K562 (cell line): ENCODE results near the gene NAA80. TPM values are rescaled to one million over a fixed set of nuclear protein-coding genes. Genes with fewer than 3 reads are reported as not detected.

Experiments used
- ATF1 ChIP-seq, 2 experiments: fragments of 450-650 bp in 1 of 2; IDR thresholded peaks; 2 replicates each; pipeline ENCODE4 v1.6.1; 2016; ENCODE audit warnings: missing compliant biosample characterization in 1 of 2, missing genetic modification characterization in 1 of 2
- CBX5 ChIP-seq: IDR thresholded peaks from 2 replicates; pipeline ENCODE4 v1.6.1; 2014; ENCODE audit warnings: low read depth, borderline replicate concordance
- CHD1 ChIP-seq: fragments of 200-600 bp; sonication (generic); IDR thresholded peaks from one replicate; pipeline ENCODE4 v1.6.1; 2012; ENCODE audit warnings: mild to moderate bottlenecking, moderate library complexity, low read length, inconsistent platforms
- EGR1 ChIP-seq: fragments of 450-650 bp; conservative IDR thresholded peaks from 2 replicates; pipeline ENCODE4 v1.6.1; 2017; ENCODE audit warnings: mild to moderate bottlenecking
- HDAC8 ChIP-seq: fragments of 450-650 bp; IDR thresholded peaks from 2 replicates; pipeline ENCODE4 v1.6.1; 2016; ENCODE audit warnings: mild to moderate bottlenecking, missing genetic modification characterization, moderate library complexity, missing compliant biosample characterization
- KDM1A ChIP-seq, 2 experiments: fragments of 450-650 bp; IDR thresholded peaks; 2 replicates each; pipeline ENCODE4 v1.6.1; 2016; ENCODE audit warnings: mild to moderate bottlenecking in 2 of 2
- KDM4B ChIP-seq, 2 experiments: fragments of 450-650 bp in 1 of 2; sonication (generic) in 1 of 2; IDR thresholded peaks; 2 replicates each; pipeline ENCODE4 v1.6.1; 2016 to 2017; ENCODE audit warnings: borderline replicate concordance in 2 of 2, antibody characterized with exemption in 1 of 2, low read depth in 1 of 2, mild to moderate bottlenecking in 1 of 2
- KHSRP ChIP-seq: fragments of 450-650 bp; IDR thresholded peaks from 2 replicates; pipeline ENCODE4 v1.6.1; 2017
- L3MBTL2 ChIP-seq: fragments of 450-650 bp; IDR thresholded peaks from 2 replicates; pipeline ENCODE4 v1.6.1; 2016; ENCODE audit warnings: mild to moderate bottlenecking, moderate library complexity
- MCM7 ChIP-seq, 2 experiments: fragments of 450-650 bp; IDR thresholded peaks; 2 replicates each; pipeline ENCODE4 v1.6.1; 2016 to 2018
- NFE2 ChIP-seq: IDR thresholded peaks from 2 replicates; pipeline ENCODE4 v1.6.1; 2014; ENCODE audit warnings: antibody characterized with exemption, low read depth
- NUFIP1 ChIP-seq: fragments of 450-650 bp; IDR thresholded peaks from 2 replicates; pipeline ENCODE4 v1.6.1; 2018; ENCODE audit not compliant: partially characterized antibody
- POLR3G ChIP-seq: IDR thresholded peaks from 2 replicates; pipeline ENCODE4 v1.6.1; 2011; ENCODE audit not compliant: insufficient read length, insufficient replicate concordance; ENCODE audit errors: extremely low read depth
- RAD21 ChIP-seq, 2 experiments: fragments of 250-450 bp in 1 of 2; fragments of 450-650 bp in 1 of 2; sonication (Bioruptor Pico) in 1 of 2; formaldehyde crosslinking in 1 of 2; IDR thresholded peaks in 1 of 2; conservative IDR thresholded peaks in 1 of 2; 2 replicates each; pipeline versions ENCODE4 v1.4.0 to v1.8.0; 2020 to 2022; ENCODE audit warnings: mild to moderate bottlenecking in 2 of 2, moderate library complexity in 1 of 2
- RBM15 ChIP-seq: fragments of 200-400 bp; formaldehyde crosslinking; IDR thresholded peaks from 2 replicates; pipeline ENCODE4 v1.6.1; 2018; ENCODE audit warnings: mild to moderate bottlenecking, low read length, moderate library complexity; ENCODE audit not compliant: insufficient read depth
- RBM34 ChIP-seq: fragments of 200-400 bp; formaldehyde crosslinking; IDR thresholded peaks from 2 replicates; pipeline ENCODE4 v1.6.1; 2018; ENCODE audit warnings: low read length, borderline replicate concordance; ENCODE audit not compliant: insufficient read depth
- SAP30 ChIP-seq: fragments of 200-600 bp; sonication (generic); IDR thresholded peaks from 2 replicates; pipeline ENCODE4 v1.6.1; 2012; ENCODE audit warnings: borderline replicate concordance, low read depth, mild to moderate bottlenecking, moderate library complexity, low read length, control low read depth, inconsistent platforms; ENCODE audit not compliant: insufficient read depth, poor library complexity, severe bottlenecking
- TOE1 ChIP-seq, 2 experiments: fragments of 450-650 bp in 1 of 2; sonication (generic) in 1 of 2; formaldehyde crosslinking in 1 of 2; IDR thresholded peaks; 2 replicates each; pipeline versions ENCODE4 v1.7.1 to v1.8.0; 2016 to 2022; ENCODE audit warnings: borderline replicate concordance in 2 of 2, mild to moderate bottlenecking in 2 of 2, antibody characterized with exemption in 1 of 2, inconsistent platforms in 1 of 2, low read depth in 1 of 2, missing genetic modification reagents in 1 of 2, moderate library complexity in 1 of 2
- ZNF174 ChIP-seq: fragments of 250-450 bp; sonication (Bioruptor Pico); IDR thresholded peaks from 2 replicates; pipeline ENCODE4 v1.4.0; 2020; ENCODE audit warnings: mild to moderate bottlenecking
- ZNF584 ChIP-seq: fragments of 200-800 bp; sonication (Bioruptor generic); IDR thresholded peaks from 2 replicates; pipeline ENCODE4 v1.6.1; 2016; ENCODE audit warnings: low read depth, mild to moderate bottlenecking, missing genetic modification characterization, missing compliant biosample characterization
- ZNF766 ChIP-seq: fragments of 200-800 bp; sonication (Bioruptor generic); conservative IDR thresholded peaks from 2 replicates; pipeline ENCODE4 v1.6.1; 2016; ENCODE audit warnings: missing genetic modification characterization, missing compliant biosample characterization
- polyA plus RNA-seq, 8 experiments: library from polyadenylated mRNA; depleted of rRNA in 4 of 8; stranded (reverse) in 5 of 8; unstranded in 3 of 8; fragments of >200 nt; fragmentation: Nextera tagmentation in 2 of 8; fragmentation: Illumina TruSeq in 1 of 8; extraction: Ambion mirVana in 2 of 8; extraction: Trizol in 1 of 8; gene quantifications; 2 replicates each; pipeline versions ENCODE4 v1.2.1 to v1.2.3, GENCODE V29; 2011 to 2014; ENCODE audit warnings: inconsistent platforms in 1 of 8, missing spikeins in 1 of 8
- total RNA-seq, 7 experiments: library from RNA; depleted of rRNA in 6 of 7; stranded (reverse); fragments of >200 nt in 6 of 7; fragmentation: Illumina TruSeq in 2 of 7; extraction: Trizol in 2 of 7; gene quantifications; 2 replicates each; pipeline versions ENCODE4 v1.2.1 to v1.2.3, GENCODE V29; 2011 to 2021; ENCODE audit warnings: low replicate concordance in 1 of 7
- TF ChIP-seq, protein P1 (sequence below): fragments of 250-450 bp; sonication (Bioruptor Pico); IDR thresholded peaks from 2 replicates; pipeline ENCODE4 v1.8.0; 2022; ENCODE audit warnings: inconsistent platforms, mild to moderate bottlenecking, moderate library complexity, borderline replicate concordance
- TF ChIP-seq, protein P2 (sequence below): fragments of 450-650 bp; IDR thresholded peaks from 2 replicates; pipeline ENCODE4 v1.6.1; 2017; ENCODE audit warnings: antibody characterized with exemption, mild to moderate bottlenecking

NAA80 gene
- total and polyA plus RNA-seq, 9 of the 15 experiments (the other 6 are each of a cell fraction or from before 2014, with no cell fraction given) = 0.82 to 24.0 (median 8.6) TPM

DNA sequence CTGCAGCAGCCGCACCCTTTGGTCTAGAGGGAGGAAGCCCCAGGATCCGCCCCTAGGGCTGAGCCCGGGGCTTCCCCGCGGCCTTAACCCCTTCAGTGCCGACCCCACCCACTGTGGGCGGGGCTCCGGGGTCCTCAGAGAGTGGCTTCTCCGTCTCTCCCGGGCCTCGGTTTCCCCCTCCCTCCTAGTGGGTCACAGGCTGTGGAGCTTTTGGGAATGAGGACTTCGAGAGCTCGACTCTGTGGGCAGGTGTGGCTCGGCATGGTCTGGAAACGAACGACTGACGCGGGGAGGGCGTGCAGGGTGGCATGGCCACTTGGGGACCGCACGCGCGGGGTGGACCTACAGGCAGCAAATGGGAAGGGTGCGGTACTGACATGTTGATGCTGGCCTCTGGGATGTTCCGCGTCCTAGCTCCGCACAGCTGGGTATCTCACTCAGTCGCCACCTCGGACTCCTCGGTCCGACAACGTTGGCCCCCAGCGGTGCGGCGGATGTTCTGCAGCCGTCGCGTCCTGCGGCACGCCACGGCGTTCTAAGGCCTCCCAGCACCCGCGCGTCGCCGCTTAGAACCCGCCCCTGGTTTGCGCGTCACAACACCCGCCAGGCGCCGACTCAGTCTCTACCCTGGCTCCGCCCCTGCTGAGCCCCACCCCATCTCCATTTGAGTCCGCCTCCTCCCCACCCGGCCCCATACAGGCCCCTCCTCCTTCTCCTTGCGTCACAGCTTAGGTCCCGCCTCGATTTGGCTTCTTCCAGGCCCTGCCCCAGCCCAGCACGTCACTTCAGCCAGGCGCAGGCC is at the start of gene NAA80, which contains the start of gene HYAL3 (continued):
- TF ChIP-seq TOE1 (IDR thresholded peaks at IDR 0.05; ENCODE audit: borderline replicate concordance) = 0 out of 2 replicates have a peak, but pooled peaks have one; percentile 40
- no peak for TF ChIP-seq TOE1 (CRISPR knock-in tag; IDR thresholded peaks at IDR 0.05; ENCODE audit: borderline replicate concordance, low read depth)
- TF ChIP-seq, protein P1, sequence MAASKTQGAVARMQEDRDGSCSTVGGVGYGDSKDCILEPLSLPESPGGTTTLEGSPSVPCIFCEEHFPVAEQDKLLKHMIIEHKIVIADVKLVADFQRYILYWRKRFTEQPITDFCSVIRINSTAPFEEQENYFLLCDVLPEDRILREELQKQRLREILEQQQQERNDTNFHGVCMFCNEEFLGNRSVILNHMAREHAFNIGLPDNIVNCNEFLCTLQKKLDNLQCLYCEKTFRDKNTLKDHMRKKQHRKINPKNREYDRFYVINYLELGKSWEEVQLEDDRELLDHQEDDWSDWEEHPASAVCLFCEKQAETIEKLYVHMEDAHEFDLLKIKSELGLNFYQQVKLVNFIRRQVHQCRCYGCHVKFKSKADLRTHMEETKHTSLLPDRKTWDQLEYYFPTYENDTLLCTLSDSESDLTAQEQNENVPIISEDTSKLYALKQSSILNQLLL = no peak
- peak; percentile 88 for TF ChIP-seq SAP30
- TF ChIP-seq POLR3G = no peak
- TF ChIP-seq RBM15 = no peak
- TF ChIP-seq NUFIP1 = no peak
- TF ChIP-seq ZNF584 = no peak
- no peak for TF ChIP-seq CHD1
- TF ChIP-seq RAD21 (CRISPR knock-in tag; conservative IDR thresholded peaks at IDR 0.05 in 1 of 2, IDR thresholded peaks at IDR 0.05 in 1 of 2) = no peak
- TF ChIP-seq EGR1 = no peak
- TF ChIP-seq MCM7 (IDR thresholded peaks at IDR 0.05) = no peak
- no peak for TF ChIP-seq NFE2
- no peak for TF ChIP-seq CBX5
- TF ChIP-seq HDAC8 = no peak
- TF ChIP-seq RBM34 = no peak
- TF ChIP-seq ZNF766 (CRISPR knock-in tag) = no peak
- TF ChIP-seq KDM1A (IDR thresholded peaks at IDR 0.05) = no peak
- no peak; a peak in 1 of 4 replicates for TF ChIP-seq KDM4B (IDR thresholded peaks at IDR 0.05; ENCODE audit: borderline replicate concordance in 2 of 2, low read depth in 1 of 2)
- peak; percentile 42; the same call in 1 of the 2 replicates for TF ChIP-seq L3MBTL2
- TF ChIP-seq, protein P2, sequence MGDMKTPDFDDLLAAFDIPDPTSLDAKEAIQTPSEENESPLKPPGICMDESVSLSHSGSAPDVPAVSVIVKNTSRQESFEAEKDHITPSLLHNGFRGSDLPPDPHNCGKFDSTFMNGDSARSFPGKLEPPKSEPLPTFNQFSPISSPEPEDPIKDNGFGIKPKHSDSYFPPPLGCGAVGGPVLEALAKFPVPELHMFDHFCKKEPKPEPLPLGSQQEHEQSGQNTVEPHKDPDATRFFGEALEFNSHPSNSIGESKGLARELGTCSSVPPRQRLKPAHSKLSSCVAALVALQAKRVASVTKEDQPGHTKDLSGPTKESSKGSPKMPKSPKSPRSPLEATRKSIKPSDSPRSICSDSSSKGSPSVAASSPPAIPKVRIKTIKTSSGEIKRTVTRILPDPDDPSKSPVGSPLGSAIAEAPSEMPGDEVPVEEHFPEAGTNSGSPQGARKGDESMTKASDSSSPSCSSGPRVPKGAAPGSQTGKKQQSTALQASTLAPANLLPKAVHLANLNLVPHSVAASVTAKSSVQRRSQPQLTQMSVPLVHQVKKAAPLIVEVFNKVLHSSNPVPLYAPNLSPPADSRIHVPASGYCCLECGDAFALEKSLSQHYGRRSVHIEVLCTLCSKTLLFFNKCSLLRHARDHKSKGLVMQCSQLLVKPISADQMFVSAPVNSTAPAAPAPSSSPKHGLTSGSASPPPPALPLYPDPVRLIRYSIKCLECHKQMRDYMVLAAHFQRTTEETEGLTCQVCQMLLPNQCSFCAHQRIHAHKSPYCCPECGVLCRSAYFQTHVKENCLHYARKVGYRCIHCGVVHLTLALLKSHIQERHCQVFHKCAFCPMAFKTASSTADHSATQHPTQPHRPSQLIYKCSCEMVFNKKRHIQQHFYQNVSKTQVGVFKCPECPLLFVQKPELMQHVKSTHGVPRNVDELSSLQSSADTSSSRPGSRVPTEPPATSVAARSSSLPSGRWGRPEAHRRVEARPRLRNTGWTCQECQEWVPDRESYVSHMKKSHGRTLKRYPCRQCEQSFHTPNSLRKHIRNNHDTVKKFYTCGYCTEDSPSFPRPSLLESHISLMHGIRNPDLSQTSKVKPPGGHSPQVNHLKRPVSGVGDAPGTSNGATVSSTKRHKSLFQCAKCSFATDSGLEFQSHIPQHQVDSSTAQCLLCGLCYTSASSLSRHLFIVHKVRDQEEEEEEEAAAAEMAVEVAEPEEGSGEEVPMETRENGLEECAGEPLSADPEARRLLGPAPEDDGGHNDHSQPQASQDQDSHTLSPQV = no peak
- no peak for TF ChIP-seq ZNF174
- TF ChIP-seq ATF1 (CRISPR knock-in tag; IDR thresholded peaks at IDR 0.05) = peak; percentile 36; the same call in 1 of the 2 replicates
- TF ChIP-seq ATF1 (tag; IDR thresholded peaks at IDR 0.05) = peak; percentile 88
- TF ChIP-seq KHSRP = no peak
